Transverse colon (tissue), 3 donors: ENCODE results near the gene WDR27.

Source experiments
- CTCF ChIP-seq, 5 experiments: fragments of 200-600 bp in 3 of 5; fragments of 450-650 bp in 2 of 5; sonication (generic) in 3 of 5; IDR thresholded peaks; 1 replicate in 2 of 5; 2 replicates in 3 of 5; pipeline ENCODE4 v1.5.1; 2016 to 2017; ENCODE audit warnings: antibody characterized with exemption in 5 of 5, inconsistent platforms in 3 of 5, mild to moderate bottlenecking in 2 of 5, moderate library complexity in 1 of 5
- EP300 ChIP-seq: sonication (generic); formaldehyde crosslinking; IDR thresholded peaks from one replicate; pipeline ENCODE4 v1.6.1; 2017; ENCODE audit warnings: antibody characterized with exemption, low read depth

DNA sequence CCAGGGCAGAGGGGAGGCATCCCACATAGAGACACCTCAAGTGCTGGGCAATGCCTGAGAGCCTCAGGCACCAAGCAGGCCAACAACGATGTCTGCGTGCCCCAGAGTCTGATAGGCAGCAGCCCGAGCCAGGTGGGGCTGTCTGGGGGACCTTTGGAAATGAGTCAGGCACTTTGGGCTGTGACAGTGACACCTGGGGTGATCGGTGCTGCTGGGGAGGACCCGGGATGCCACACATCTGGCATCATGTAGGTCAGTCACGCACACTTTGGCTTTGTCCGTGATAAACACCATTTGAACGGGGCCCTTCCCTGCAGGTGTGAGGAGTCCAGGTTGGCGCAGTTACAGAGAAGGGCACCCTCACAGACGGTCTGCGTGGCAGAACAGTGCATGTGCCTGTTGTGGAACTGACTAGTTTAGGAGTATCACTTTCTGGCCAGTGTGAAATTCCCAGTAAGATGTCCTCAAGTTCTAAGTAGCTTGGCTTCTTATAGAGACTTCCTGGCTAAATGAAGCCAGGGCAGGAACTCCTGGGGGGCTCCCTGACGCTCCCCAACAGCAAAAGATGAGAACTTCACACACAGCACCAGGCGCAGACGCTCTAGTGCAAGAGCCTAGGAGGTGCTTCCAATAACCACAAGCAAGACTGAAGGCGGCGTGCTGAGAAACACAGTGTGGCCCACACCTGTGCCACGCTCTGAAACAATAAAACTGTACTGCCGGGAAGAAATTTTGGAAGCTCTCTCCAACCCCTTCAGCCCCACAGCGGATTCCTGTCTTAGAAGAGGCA is 134.7 kb downstream of the WDR27 start:
- no peak for TF ChIP-seq CTCF (IDR thresholded peaks at IDR 0.05)
- no peak for TF ChIP-seq EP300
